Sigmoid colon (tissue), 4 donors: Measurements from ENCODE around the gene PPP6R3.

ENCODE experiments used
- CTCF ChIP-seq, 4 experiments: fragments of 450-650 bp in 3 of 4; fragments of 200-600 bp in 1 of 4; IDR thresholded peaks; one replicate each; pipeline ENCODE4 v1.5.1; 2016 to 2019; ENCODE audit warnings: antibody characterized with exemption in 4 of 4, mild to moderate bottlenecking in 3 of 4, moderate library complexity in 2 of 4
- POLR2A ChIP-seq, 2 donors: fragments of 450-650 bp; IDR thresholded peaks; one replicate each; pipeline ENCODE4 v1.6.1; 2016; ENCODE audit warnings: antibody characterized with exemption in 2 of 2, mild to moderate bottlenecking in 2 of 2, moderate library complexity in 2 of 2
- POLR2AphosphoS5 ChIP-seq, 4 donors: sonication (generic); formaldehyde crosslinking; IDR thresholded peaks; one replicate each; pipeline ENCODE4 v1.6.1; 2017; ENCODE audit warnings: antibody characterized with exemption in 4 of 4

DNA sequence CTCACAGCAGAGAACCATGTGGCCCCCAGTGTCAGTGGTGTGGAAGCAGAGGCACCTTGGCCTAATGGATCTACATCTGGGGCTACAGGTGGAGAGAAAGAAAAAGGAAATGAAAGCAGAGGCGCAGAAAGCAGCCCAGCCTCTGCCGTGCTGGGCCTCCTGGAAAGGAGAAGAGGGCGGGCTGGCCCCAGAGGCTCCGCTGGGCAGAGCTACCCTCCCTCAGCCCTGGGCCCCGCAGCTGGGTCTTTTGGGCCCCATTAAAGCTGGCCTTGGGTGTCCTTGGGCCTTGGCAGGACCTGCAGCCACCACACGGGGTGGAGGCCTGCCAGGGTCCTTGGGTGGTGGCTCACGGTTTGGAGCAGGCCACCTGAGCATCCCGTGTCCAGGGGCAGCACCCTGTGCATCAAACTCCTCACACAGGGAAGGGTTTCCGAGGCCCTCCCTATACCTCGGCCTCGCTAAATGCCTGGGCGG is 192.2 kb downstream of the PPP6R3 start:
- no peak for TF ChIP-seq CTCF (IDR thresholded peaks at IDR 0.05)
- no peak for TF ChIP-seq POLR2A (IDR thresholded peaks at IDR 0.05)
- TF ChIP-seq POLR2AphosphoS5 (IDR thresholded peaks at IDR 0.05) = no peak
